GM19468 (cell line): ENCODE measurements around the gene KLHL29.

Source experiments
- ATAC-seq: cut with Tn5 transposase; IDR thresholded peaks from one replicate; pipeline ENCODE4 v1.9.1; 2021; ENCODE audit warnings: mild to moderate bottlenecking, moderate library complexity, moderate number of reproducible peaks; ENCODE audit not compliant: unreplicated experiment; ENCODE audit errors: extremely low read depth

The KLHL29 gene

DNA sequence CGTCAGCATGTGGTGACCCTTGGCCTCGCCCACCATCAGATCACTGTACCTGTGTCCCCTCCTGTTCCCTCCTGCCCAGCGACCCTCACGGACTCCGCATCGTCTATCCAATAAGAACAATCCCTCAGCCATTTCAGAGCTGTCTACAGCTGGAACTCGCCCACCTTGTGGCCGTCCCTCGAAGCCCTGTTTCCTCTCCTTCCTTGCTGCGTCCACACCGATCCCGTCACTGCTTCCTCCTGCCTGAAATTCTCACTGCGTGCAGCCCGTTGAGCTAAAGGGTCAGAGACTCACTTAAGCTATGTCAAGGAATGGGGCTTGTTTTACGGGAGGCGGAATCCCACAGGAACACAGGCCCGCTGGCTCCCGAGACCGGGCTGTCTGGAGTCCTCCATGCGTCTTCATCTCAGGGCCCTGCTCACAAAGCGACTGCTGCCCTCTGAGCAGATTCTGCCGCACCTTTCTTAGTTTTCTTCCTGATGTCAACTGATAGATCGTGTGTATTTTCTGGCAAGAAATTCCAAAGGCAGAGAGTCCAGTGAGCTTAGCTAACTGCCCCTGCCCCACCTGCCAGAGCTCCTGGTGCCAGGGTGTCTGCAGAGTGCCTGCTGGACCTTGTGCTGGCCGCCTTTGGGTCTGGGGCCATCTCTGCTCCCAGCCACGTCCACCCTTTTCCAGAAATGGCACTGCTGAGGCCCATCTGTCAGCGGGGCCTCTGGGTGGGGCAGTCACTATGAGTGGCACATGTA is 35.3 kb downstream of the KLHL29 start:
- ATAC-seq, result no peak

DNA sequence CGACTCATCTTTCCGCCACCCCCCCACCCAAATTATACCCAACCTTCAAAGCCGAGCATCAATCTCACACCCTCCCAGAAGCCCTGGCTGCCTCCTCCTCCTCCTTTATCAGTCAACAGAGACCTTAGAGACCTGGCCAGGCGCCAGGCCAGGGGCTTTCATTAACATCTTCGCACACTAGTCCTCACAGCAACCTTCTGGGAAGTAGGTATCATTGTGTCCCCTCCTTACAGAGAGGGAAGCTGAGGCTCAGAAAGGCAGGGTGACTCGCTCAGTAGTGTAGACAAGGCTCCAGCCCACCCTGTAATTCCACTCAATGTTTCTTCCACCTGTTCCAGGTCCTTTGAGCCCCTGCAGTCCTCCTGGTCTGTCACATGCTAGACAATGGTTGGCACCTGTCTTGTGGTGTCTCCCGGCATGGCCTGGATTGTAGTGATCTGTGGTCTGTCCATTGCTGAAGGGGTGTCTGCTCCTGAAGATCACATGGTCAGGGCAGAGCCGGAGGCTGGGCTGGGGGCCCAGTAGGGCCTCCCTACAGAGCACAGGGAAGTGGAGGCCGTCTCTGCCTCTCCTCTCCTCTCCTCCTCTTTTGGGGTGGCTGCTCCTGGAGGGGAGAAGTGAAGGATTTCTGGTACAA is 36.0 kb downstream of the KLHL29 start:
- no peak for ATAC-seq

DNA sequence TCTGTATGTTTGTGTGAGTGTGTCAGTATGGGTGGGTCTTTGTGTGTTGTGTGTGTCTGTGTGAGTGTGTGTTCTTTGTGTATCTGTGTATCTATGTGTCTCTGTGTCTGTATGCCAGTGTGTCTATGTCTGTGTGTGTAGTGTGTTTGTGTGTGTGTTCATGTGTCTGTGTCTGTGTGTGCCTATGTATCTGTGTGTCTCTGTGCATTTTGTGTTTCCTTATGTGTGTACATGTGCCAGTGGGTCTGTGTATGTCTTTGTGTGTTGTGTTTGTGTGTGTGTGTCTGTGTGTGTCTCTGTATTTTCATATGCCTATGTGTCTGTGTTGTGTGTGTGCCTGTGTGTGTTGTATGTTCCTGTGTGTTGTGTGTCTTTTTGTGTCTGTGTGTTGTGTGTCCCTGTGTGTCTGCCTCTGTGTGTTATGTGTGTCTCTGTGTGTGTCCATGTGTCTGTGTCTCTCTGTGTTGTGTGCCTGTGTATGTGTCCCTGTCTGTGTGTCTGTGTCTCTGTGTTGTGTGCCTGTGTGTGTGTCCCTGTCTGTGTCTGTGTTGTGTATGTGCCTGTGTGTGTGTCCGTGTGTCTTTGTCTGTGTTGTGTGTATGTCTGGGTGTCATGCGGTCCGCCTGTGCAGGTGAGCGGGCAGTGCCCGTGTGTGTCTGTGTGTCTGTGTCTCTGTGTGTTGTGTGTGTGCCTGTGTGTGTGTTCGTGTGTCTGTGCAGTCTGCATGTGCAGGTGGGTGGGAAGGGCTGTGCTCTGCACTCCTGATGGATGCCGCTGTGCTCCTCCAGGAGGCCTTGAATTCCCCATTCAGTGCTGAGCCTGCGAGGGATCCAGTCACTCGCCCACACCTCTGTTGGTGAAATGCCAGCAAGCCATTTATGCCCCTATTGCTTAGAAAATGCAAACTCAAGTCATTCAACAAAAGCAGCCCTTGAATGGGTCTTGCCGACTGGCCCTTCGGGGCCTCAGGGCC is 37.4 kb downstream of the KLHL29 start:
- no peak for ATAC-seq

DNA sequence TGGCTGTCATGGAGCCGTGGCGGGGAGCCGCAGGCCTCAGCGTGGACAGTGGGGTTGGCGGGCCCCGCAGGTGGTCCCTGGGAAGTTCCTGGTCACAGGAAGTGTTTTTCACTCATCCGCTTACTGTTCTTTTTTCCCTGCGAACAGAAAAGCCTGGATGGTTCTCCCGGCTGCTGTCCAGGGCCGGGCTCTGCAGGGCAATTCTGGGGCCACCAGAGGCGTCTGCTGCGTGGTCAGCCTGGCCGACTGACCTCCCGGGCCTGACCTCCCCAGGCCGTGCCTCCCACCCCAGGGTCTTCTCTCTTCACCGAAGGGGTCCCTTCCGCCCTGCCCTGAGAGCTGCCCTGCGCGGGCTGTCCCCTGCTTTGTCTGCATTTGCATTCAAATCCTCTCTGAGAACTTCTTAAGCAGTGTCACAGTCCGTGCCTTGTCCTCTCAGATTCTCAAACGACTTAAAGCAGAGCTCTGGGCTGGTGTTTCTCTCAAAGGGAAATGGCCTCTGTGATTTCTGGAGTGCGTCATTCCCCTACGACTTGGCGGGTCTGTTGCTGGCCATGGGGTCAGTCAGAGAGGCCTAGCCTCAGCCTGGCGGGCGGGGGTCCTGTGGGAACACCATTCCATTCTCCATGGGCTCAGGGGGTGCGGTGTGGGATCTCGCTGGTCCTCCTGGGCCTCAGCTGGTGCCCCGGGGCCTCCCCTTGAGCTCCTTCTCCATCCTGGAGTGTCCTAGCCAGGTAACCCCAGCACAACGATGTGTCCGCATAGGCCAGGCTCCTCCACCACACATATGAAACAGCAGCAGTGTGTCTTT is 38.3 kb downstream of the KLHL29 start:
- ATAC-seq, result no peak

DNA sequence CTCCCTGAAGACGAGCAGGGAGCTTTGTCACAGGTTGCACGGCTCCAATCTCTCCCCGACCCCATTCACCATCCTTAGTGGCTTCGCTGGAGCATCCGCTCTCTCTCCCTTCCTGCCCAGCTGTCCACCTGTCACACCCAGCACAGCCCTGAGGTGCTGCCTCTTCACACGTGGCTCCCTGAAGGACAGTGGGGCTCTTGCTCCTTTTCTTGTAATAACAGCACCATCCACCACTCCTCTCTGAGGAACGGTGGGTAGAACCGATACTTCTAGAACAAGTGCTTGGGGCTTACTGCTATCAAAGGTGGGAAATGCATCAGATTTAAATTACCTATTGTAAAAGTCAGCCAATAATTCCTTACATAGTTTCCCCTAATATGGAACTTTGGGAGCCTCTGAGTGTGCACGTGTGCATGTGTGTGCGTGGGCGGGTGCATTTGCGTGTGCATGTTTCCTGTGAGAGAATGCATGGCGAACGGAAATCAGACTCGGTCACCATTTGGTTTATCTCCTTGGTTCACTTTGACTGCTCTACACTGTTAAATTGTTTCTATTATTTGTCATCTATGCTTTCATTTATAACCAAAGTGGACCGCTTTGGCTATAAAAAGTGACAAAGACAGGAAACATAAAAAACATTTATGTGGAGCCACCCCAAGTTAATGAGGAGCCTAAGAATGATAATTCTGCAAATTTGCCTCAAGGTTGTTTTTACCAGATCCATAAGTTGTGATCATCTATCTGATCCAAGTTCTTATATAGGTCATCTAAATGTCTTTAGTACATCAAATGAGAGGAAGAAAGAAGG is 39.1 kb downstream of the KLHL29 start:
- no peak for ATAC-seq

DNA sequence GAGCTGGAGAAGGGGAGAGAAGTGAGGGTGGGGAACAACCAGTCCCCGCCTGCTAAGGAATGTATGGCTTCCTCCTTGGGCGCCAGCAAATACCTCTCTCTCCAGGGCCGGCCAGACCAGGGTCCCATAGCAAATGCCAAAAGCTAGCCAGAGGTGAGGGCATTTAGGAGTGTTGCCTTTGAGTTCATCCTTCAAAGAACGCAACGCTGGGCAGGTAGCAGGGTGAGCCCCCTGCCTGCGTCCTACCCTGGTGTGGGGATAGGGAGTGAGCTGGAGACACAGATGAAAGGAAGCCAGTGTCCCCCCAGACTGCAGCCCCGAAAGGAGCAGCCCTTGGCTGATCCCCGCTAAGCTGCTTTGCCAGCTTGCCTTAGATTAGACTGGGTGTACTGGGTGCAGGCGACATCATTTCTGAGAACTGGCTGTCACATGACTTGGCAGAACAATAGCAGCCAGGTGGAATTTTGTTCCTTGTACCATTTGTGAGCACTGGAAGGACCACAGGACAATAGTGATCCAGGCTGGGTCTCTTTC is 40.4 kb downstream of the KLHL29 start:
- no peak for ATAC-seq

DNA sequence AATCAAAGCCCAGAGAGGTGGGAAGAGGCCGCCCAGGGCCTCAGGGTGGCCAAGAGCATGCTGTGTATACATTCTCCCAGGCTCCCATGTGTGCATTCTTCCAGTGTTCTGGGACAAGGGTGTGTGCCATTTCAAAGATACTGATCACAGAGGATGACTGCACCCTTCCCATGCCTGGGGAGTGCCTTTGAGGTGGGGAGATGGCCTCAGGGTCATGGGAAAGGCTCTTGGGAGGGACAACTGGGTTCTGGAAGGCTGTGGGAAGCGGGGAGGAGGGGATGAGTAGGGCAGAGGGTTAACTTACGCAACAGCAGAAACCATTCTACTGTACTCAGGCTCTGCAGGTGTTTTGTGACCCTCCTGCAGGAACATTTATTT is 40.9 kb downstream of the KLHL29 start:
- no peak for ATAC-seq

DNA sequence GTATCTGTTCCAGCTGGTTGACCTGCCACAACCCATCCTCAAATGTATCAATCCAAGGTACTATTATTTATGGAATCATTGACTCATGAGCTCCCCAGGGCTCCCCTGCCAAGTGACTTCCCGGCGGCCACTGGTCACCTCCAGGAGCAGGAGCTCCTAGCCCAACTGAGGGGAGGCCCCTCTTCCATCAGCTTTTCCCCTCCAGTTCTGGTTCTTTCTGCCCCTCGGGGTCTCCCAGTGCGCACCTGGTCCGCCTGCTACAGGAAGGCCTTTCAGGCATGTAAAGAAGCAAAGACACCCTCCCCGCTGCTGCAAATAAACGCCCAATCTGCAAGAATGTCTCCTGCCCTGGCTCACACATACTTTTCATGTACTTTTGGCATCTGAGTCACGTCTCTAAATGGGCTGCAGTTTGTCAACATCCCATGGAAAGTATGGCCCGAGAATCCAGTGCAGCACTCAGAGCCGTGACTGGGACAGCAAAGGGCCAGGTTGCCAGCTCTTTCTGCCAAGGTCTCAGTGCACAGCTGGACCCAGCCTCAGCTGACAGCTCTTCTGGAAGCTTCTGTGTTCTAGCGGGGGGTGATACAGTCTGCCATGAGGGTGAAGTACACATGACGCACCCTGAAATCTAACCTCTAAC is 41.4 kb downstream of the KLHL29 start:
- no peak for ATAC-seq

DNA sequence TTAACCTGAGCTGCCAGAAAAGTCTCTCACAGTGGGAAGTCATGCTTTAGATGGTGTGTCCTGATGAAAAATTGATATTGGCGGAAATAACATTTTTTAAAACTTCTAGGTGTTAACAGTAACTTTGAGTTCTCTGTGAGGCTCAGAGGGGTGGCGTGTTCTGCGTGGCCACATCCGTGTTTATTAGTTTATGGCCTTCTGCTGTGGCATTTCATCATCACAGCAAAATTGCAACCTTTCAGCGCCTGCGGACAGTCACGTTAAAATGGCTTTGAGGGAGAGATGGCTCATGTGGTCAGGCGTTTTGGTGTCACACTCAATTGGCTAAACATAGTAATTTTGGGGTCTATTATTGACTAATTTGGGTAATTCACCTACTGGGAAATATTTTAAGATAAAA is 42.4 kb downstream of the KLHL29 start:
- no peak for ATAC-seq

DNA sequence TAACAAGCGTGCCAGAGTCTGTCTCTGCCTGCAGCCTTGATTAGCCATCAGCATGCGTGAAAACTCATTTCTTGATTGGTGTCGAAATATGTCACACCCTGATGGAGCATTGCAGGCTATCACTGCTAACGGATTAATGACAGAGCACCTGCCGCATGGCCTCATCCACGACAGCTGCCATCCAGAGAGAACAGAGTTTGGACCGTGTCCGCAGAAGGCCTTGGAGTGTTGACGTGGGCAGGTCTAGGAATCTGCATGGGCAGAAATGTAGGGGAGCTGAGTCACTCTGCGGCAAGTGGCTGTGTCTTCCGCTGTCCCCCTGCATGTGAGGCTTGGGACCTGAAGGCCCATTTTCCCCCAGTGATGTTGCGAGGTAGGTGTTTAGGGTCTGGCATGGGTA is 43.0 kb downstream of the KLHL29 start:
- ATAC-seq, result no peak

DNA sequence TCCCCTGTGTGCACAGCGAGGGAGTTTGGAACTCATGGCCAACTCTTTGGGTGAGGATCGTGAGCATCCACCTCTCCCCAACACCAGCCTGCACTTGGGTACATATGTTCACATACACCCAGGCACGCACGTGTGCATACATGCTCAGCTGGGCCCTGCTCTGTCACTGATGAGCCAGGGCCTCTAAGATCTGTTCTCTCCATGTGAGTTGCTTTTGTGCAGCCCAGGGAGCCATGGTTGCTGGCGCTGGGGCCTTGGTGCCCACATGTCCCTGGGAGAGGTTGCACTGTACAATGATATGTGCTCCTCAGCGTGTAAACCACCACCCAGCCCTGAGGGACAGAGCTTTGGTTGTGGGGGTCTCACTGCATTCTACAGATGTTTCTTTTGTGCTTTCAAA is 44.1 kb downstream of the KLHL29 start:
- no peak for ATAC-seq

DNA sequence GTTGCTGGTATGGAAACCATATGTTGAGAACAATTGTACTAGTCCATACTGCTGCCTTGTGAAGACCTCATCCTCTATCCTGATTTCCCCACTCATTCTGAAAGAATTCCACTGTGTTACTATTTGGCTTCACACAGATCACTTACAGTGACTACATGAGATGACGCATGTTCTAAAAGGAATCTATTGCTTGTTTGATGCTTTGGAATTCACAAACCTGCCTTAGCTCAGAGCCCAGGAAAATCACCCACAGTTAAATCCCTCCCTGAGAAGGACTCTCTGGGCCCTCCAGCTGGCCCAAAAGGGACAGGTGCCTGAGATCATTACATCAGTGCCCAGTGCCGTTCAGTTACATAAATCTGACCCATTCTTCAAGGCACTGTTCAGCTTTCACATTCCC is 45.3 kb downstream of the KLHL29 start:
- ATAC-seq, result no peak

DNA sequence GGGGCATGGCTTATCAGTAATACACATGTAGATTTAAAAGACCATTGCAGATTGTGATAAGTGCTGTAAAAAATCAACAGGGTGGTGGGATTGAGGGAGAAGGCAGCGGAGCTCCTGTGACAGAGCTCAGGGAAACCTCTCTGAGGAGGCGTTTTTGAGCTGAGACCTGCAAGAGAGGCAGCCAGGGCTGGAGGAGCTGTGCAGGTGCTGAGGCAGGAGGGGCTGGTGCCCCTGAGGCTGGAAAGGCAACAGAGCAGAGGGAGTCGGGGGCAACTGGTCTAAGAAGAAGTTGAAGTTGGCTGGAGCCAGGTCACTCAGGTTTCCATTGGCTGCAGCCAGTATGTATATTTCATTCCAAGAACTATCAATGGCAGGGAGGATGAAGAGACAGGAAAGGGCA is 47.6 kb downstream of the KLHL29 start:
- ATAC-seq, result no peak

DNA sequence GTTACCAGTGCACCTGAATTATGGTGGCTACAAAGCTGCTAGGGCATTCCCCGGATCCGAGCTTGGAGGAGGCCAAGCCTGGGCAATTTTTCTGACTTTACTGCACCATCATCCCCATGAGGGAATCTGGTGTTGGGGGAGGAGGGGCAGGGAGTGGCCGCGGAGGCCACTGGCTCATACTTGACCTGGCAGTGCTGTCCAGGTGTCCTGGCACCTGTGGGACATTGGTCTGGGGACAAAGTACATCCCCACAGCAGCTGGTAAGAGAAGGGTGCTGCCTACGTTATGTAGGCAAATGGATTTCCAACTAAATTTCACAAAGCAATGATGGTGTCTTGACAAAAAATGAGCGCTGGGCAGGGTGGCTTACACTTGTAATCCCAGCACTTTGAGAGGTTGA is 48.3 kb downstream of the KLHL29 start:
- ATAC-seq, result no peak

DNA sequence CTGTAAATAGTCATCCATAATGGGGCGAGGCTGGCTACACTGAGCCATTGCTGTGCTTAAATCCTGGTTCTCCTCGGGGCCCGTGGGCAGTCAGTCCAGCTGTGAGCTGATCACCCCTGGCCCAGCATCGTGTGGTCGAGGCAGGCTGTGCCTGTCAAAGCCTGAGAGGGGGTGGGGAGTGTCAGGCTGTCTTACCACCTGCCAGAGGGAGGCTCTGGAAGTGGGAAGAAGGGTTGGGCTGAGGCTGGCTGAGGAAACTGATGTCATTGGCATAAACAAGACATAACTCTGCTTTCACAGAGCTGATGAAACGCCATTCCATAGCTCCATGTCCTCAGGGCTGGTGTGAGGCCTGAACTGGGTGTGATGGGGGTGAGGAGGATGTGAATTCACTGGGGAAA is 49.7 kb downstream of the KLHL29 start:
- no peak for ATAC-seq

DNA sequence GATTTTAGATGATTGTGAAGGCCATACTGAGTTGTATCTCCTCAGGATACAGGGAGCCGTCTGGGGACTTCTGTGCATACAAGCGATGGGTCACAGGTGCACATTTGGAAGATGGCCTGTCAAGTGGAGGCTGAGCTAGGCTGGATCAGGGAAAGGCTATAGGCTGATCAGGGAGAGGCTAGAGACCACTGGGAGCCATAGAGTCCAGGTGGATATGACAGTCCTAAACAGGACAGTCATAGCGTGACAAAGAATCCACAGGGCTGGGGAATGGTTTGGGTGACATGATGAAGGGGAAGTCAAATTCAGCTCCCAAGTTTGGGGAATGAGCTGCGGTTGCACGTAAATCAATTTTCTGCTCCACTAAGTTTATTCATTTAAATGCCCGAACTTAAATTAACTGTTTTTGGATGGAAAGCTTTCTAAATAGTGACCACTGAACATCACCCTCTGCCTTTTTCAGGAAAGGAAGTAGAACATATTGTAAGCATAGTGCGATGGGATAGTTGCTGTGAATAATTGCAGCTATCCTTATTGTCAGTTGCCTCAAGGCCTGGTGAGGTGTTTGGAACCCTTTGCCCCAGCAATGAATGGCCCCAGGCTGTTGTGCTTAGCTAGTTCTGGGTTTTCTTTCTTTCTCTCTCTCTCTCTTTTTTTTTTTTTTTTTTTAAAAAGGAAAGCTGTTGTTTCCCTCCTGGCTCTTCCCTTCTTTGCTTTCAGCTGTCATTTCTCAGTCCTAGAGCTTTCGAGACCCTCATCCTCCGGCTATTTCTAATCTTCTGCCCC is 50.5 kb downstream of the KLHL29 start:
- no peak for ATAC-seq

DNA sequence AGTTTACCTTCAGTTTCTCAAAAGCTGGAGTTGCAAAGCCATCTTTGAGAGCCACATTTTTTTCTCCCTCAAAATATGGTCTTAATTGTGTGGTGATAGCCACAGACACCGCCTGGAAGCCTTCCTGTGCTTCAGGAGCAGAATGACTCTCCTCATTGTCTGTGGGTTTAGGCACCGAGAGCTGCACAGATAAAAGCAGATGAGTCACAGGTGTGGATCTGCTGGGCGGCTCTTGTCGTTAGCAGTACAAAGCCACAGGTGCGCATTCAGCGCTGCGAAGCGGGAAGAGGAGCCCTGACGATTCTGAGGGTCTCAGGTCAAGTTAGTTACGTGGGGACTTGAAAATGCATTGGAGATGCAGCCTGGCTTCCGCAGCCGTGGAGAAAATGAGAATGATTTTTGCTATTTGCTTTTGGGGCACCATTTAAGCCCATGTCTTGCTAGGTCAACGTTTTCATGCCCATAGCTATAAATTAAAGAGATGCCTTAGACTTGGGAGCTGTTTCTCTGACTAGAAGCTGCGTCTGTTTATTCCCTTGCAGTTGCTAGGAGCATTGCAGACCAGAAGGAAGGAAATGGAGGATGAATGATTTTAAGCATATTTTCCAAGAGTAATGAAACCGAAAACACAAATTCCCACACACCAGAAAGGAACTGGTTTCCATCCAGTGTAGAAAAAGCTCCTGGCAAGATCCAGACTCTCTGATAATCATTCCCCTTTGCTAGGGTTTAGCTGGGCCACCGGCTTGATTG is 51.5 kb downstream of the KLHL29 start:
- ATAC-seq, result no peak
